HepG2 (cell line): ENCODE measurements around the gene AAGAB. TPM values are rescaled to one million over a fixed set of nuclear protein-coding genes. Genes with fewer than 3 reads are reported as not detected.

Source experiments
- ATAC-seq: fragments of 200-7000 bp; cut with Tn5 transposase; 3 replicates; pipeline ENCODE4 v1.9.1; 2020; ENCODE audit warnings: mild to moderate bottlenecking, moderate library complexity
- BruUV-seq: library from RNA; stranded (reverse); fragments of 400-500 nt; replicated peaks from 2 replicates; lab custom pipeline; 2021; lab: Mats Ljungman, UMichigan
- CTCF ChIA-PET: fragments of 300-600 bp; formaldehyde crosslinking; extraction: SDS; loops from one replicate; lab custom pipeline; 2021; ENCODE audit warnings: low total read pairs, inconsistent platforms, low intra/inter-chr PET ratio; lab: Yijun Ruan, JAX
- POLR2A ChIA-PET: fragments of 350-600 bp; sonication (Branson Sonifier 250); formaldehyde crosslinking; loops from one replicate; lab custom pipeline; 2020; ENCODE audit warnings: antibody characterized with exemption, inconsistent platforms; lab: Yijun Ruan, JAX
- DNase-seq: peaks from one replicate; pipeline ENCODE4 v3.0.0-alpha.2; 2015; ENCODE audit warnings: low spot score
- FAIRE-seq: peaks from 3 replicates; lab custom pipeline; 2011; peaks lifted over from hg19 to GRCh38; lab: Jason Lieb, UNC
- H2AFZ ChIP-seq: one replicate; pipeline ENCODE4 v1.6.1; 2011; ENCODE audit warnings: low read length, inconsistent platforms
- H3K27ac ChIP-seq: fragments of 300-600 bp; 3 replicates; pipeline ENCODE4 v1.8.0; 2011; ENCODE audit warnings: mixed run types, mild to moderate bottlenecking, mixed read lengths, low read length, inconsistent platforms; ENCODE audit not compliant: insufficient read depth; ENCODE audit errors: extremely low read length
- H3K27me3 ChIP-seq, 2 experiments: fragments of 200-600 bp in 1 of 2; 2 replicates in 1 of 2; 3 replicates in 1 of 2; pipeline versions ENCODE4 v1.6.0 to v1.8.0; 2011; ENCODE audit warnings: low read length in 2 of 2, mild to moderate bottlenecking in 2 of 2, moderate library complexity in 2 of 2, inconsistent platforms in 1 of 2; ENCODE audit not compliant: insufficient read depth in 2 of 2, control insufficient read depth in 1 of 2
- H3K36me3 ChIP-seq, 2 experiments: fragments of 200-600 bp in 1 of 2; replicated peaks in 1 of 2; 2 replicates in 1 of 2; 3 replicates in 1 of 2; pipeline versions ENCODE4 v1.5.1 to v1.8.0; 2011; ENCODE audit warnings: low read length in 2 of 2, inconsistent platforms in 1 of 2; ENCODE audit not compliant: insufficient read depth in 2 of 2, control insufficient read depth in 1 of 2
- H3K4me1 ChIP-seq: 2 replicates; pipeline ENCODE4 v1.5.1; 2012; ENCODE audit warnings: low read length, inconsistent platforms; ENCODE audit not compliant: insufficient read depth
- H3K4me2 ChIP-seq: 2 replicates; pipeline ENCODE4 v1.6.0; 2011; ENCODE audit warnings: low read depth, low read length, inconsistent platforms
- H3K4me3 ChIP-seq, 3 experiments: fragments of 200-600 bp in 1 of 3; sonication (generic), shearing (Covaris generic) in 1 of 3; replicated peaks in 1 of 3; 2 replicates each; pipeline ENCODE4 v1.5.1; 2011 to 2016; ENCODE audit warnings: low read length in 3 of 3, inconsistent platforms in 2 of 3, low read depth in 2 of 3, mild to moderate bottlenecking in 2 of 3, control low read depth in 1 of 3, mixed read lengths in 1 of 3; ENCODE audit not compliant: insufficient read depth in 1 of 3
- H3K79me2 ChIP-seq: one replicate; pipeline ENCODE4 v1.6.1; 2011; ENCODE audit warnings: low read length, inconsistent platforms; ENCODE audit not compliant: insufficient read depth
- H3K9ac ChIP-seq: 2 replicates; pipeline ENCODE4 v1.6.0; 2011; ENCODE audit warnings: mild to moderate bottlenecking, low read depth, low read length, inconsistent platforms; ENCODE audit not compliant: insufficient read depth
- H3K9me3 ChIP-seq: 2 replicates; pipeline ENCODE4 v1.5.1; 2012; ENCODE audit warnings: mild to moderate bottlenecking, low read length
- H4K20me1 ChIP-seq: 2 replicates; pipeline ENCODE4 v1.6.0; 2011; ENCODE audit warnings: inconsistent platforms, mild to moderate bottlenecking, low read length, moderate library complexity; ENCODE audit not compliant: insufficient read depth
- AGO2 ChIP-seq: fragments of 200-400 bp; formaldehyde crosslinking; optimal IDR thresholded peaks from 2 replicates; pipeline ENCODE3; 2017; ENCODE audit warnings: mild to moderate bottlenecking, low read depth, low read length, moderate library complexity
- BRD4 ChIP-seq: sonication (generic); formaldehyde crosslinking; IDR thresholded peaks from 2 replicates; pipeline ENCODE4 v1.4.0; 2020; ENCODE audit warnings: missing genetic modification reagents
- IRF9 ChIP-seq: sonication (generic); formaldehyde crosslinking; IDR thresholded peaks from 2 replicates; pipeline ENCODE4 v1.8.0; 2022; ENCODE audit warnings: missing genetic modification reagents, mild to moderate bottlenecking, borderline replicate concordance
- ZSCAN31 ChIP-seq: sonication (generic); formaldehyde crosslinking; IDR thresholded peaks from 2 replicates; pipeline ENCODE4 v1.5.0; 2020; ENCODE audit warnings: low read depth, mild to moderate bottlenecking, missing genetic modification reagents
- WGBS: methylation state at CpG from one replicate; pipeline ENCODE4 v1.1.6; 2017; ENCODE audit warnings: low lambda C conversion rate; 5-methylcytosine and 5-hydroxymethylcytosine counted together
- in situ Hi-C: cut with HindIII; loops from 2 replicates; pipeline ENCODE4 v1.10.0; 2017; ENCODE audit warnings: low pct_unique_long_range_greater_than_20kb; ENCODE audit not compliant: extremely low pct_ligation_motif_present
- intact Hi-C: fragments of 100-400 bp; cut with micrococcal nuclease; formaldehyde crosslinking; loops from one replicate; pipeline ENCODE4 v1.10.0; 2022; ENCODE audit not compliant: unreplicated experiment
- polyA plus RNA-seq, 8 experiments: library from polyadenylated mRNA; depleted of rRNA in 3 of 8; stranded (reverse) in 7 of 8; unstranded in 1 of 8; fragments of >200 nt; fragmentation: Illumina TruSeq in 4 of 8; extraction: Trizol in 4 of 8; gene quantifications; 2 replicates each; pipeline versions ENCODE4 v1.2.1 to v1.2.3, GENCODE V29; 2011 to 2016; ENCODE audit warnings: low read depth in 4 of 8, missing spikeins in 1 of 8, mixed read lengths in 1 of 8; ENCODE audit not compliant: insufficient read depth in 1 of 8
- total RNA-seq, 5 experiments: library from RNA; depleted of rRNA; stranded (reverse); fragments of >200 nt; fragmentation: Illumina TruSeq; extraction: Trizol; gene quantifications; 2 replicates each; pipeline ENCODE4 v1.2.3, GENCODE V29; 2016; ENCODE audit warnings: low read depth in 1 of 5
- TF ChIP-seq, protein P1 (sequence below): sonication (generic); formaldehyde crosslinking; IDR thresholded peaks from 2 replicates; pipeline ENCODE4 v1.9.0; 2022; ENCODE audit warnings: low read depth, missing genetic modification reagents
- TF ChIP-seq, protein P2 (sequence below): sonication (generic); formaldehyde crosslinking; IDR thresholded peaks from 2 replicates; pipeline ENCODE4 v1.8.0; 2022; ENCODE audit warnings: missing genetic modification reagents, mild to moderate bottlenecking, moderate library complexity, borderline replicate concordance

Gene AAGAB
- total and polyA plus RNA-seq, 2 of the 13 experiments (the other 11 are each of a cell fraction or from before 2014, with no cell fraction given): 8.0 to 34.9 TPM

DNA sequence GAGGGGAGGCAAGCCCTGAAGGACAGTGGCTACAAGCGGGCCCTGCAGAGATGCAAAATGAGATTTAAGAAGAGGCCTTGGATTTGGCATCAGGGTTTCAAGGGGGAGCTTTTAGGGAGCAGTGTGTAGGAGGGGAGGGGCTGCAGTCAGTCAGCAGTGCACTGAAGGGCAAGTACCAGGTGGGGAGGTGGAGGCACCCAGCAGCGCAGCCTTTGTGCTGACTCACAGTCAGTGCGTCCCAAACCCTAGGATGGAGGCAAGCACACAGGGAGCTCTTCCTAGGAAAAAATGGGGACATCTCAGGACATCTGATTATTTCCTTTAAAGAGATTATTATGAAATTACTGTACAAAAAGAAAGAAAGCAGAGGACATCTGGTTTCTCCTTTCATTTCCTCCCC is 80.0 kb downstream of the AAGAB start:
- Histone ChIP-seq H2AFZ (no peak overlapping the region), H3K4me2 (no peak overlapping the region), H3K79me2 (no peaks in the 10 kb centered on the region), H3K9me3 (no peaks in the 10 kb centered on the region), H3K27me3 (no peaks in the 10 kb centered on the region), H3K4me1 (no peaks in the 10 kb centered on the region), H4K20me1 (no peaks in the 10 kb centered on the region), H3K9ac (no peak overlapping the region), H3K27ac (no peak overlapping the region), H3K4me3 (no peak overlapping the region), H3K36me3 (peaks cover 32 to 83% of the 10 kb centered on the region in 2 experiments)
- BruUV-seq: no TSS peak
- POLR2A ChIA-PET: no interaction called here
- DNase-seq: no peak
- TF ChIP-seq AGO2: no peak
- no peak for TF ChIP-seq BRD4
- TF ChIP-seq ZSCAN31 (CRISPR knock-in tag): no peak
- TF ChIP-seq IRF9: no peak
- TF ChIP-seq, protein P1, sequence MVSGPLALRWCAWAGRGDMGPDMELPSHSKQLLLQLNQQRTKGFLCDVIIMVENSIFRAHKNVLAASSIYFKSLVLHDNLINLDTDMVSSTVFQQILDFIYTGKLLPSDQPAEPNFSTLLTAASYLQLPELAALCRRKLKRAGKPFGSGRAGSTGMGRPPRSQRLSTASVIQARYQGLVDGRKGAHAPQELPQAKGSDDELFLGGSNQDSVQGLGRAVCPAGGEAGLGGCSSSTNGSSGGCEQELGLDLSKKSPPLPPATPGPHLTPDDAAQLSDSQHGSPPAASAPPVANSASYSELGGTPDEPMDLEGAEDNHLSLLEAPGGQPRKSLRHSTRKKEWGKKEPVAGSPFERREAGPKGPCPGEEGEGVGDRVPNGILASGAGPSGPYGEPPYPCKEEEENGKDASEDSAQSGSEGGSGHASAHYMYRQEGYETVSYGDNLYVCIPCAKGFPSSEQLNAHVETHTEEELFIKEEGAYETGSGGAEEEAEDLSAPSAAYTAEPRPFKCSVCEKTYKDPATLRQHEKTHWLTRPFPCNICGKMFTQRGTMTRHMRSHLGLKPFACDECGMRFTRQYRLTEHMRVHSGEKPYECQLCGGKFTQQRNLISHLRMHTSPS: no peak
- no peak for ATAC-seq
- CTCF ChIA-PET: no interaction called here
- intact Hi-C loops: no loop called here
- FAIRE-seq: no peak
- WGBS: 94% methylated on average over 3 of the region's 3 CpGs
- in situ Hi-C loops: no loop called here

DNA sequence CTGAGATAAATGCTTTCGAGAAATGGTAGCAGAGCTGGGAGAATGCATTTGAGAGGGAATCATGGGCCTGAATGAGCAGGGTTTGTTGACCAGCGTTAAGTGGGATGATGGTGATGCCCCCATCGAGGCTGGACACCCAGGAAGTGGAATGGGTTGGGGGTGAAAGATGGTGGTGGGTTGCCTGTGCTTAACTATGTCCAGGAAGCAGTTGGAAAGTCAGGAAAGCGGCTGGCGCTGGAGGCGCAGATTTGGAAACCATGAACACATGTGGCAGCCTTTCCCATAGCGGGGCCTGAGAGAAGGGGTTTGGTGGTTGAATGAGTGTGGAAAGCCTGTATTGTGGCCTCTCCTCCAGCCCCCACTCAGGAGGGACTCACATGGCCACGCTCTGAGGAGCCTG is 80.7 kb downstream of the AAGAB start:
- no peak overlapping the region for H2AFZ ChIP-seq
- peaks cover 36 to 83% of the 10 kb centered on the region in 2 experiments for H3K36me3 ChIP-seq
- intact Hi-C loops: no loop called here
- FAIRE-seq: no peak
- H3K9me3 ChIP-seq: no peaks in the 10 kb centered on the region
- no peak for ATAC-seq
- H3K79me2 ChIP-seq: no peaks in the 10 kb centered on the region
- over 99% methylated on average over 7 of the region's 8 CpGs for WGBS
- no peak for DNase-seq
- H4K20me1 ChIP-seq: no peaks in the 10 kb centered on the region
- no peaks in the 10 kb centered on the region for H3K27me3 ChIP-seq
- H3K27ac ChIP-seq: no peak overlapping the region
- ChIA-PET POLR2A (no interaction called here), CTCF (no interaction called here)
- no peak overlapping the region for H3K4me2 ChIP-seq
- H3K4me1 ChIP-seq: no peaks in the 10 kb centered on the region
- TF ChIP-seq, protein P2, sequence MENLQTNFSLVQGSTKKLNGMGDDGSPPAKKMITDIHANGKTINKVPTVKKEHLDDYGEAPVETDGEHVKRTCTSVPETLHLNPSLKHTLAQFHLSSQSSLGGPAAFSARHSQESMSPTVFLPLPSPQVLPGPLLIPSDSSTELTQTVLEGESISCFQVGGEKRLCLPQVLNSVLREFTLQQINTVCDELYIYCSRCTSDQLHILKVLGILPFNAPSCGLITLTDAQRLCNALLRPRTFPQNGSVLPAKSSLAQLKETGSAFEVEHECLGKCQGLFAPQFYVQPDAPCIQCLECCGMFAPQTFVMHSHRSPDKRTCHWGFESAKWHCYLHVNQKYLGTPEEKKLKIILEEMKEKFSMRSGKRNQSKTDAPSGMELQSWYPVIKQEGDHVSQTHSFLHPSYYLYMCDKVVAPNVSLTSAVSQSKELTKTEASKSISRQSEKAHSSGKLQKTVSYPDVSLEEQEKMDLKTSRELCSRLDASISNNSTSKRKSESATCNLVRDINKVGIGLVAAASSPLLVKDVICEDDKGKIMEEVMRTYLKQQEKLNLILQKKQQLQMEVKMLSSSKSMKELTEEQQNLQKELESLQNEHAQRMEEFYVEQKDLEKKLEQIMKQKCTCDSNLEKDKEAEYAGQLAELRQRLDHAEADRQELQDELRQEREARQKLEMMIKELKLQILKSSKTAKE (CRISPR knock-in tag): no peak
- H3K4me3 ChIP-seq: no peak overlapping the region
- BruUV-seq: no TSS peak
- in situ Hi-C loops: no loop called here
- H3K9ac ChIP-seq: no peak overlapping the region
